Upper lobe of right lung (tissue), 1 donor: ENCODE data around the gene CFAP299. TPM values are rescaled to one million over a fixed set of nuclear protein-coding genes. Genes with fewer than 3 reads are reported as not detected.

Experiments
- ATAC-seq: fragments of 200-7000 bp; cut with Tn5 transposase; one replicate; pipeline ENCODE4 v1.9.1; 2020; ENCODE audit warnings: mild to moderate bottlenecking, moderate library complexity
- DNase-seq: peaks from one replicate; pipeline ENCODE4 v3.0.0-alpha.2; 2020
- H3K27ac ChIP-seq: fragments of 200-600 bp; one replicate; pipeline ENCODE4 v1.8.0; 2022
- H3K27me3 ChIP-seq: fragments of 200-600 bp; one replicate; pipeline ENCODE4 v1.8.0; 2022; ENCODE audit warnings: mild to moderate bottlenecking
- H3K36me3 ChIP-seq: fragments of 200-600 bp; one replicate; pipeline ENCODE4 v1.8.0; 2022
- H3K4me1 ChIP-seq: fragments of 200-600 bp; one replicate; pipeline ENCODE4 v1.8.0; 2022
- H3K4me3 ChIP-seq: fragments of 200-600 bp; one replicate; pipeline ENCODE4 v1.8.0; 2022; ENCODE audit warnings: mild to moderate bottlenecking
- H3K9me3 ChIP-seq: fragments of 200-600 bp; one replicate; pipeline ENCODE4 v1.8.0; 2022
- intact Hi-C: fragments of 100-400 bp; cut with DNase I; formaldehyde crosslinking; loops from one replicate; pipeline ENCODE4 v1.11.0; 2022
- total RNA-seq: library from RNA; stranded (reverse); fragmentation: NEBNext Ultra II Directional; extraction: Animal tissue kit (Norgen Biotek cat#: 25700); gene quantifications from one replicate; pipeline ENCODE4 v1.2.1, GENCODE V29; 2021
- TF ChIP-seq, protein P1 (sequence below): fragments of 200-600 bp; IDR thresholded peaks from one replicate; pipeline ENCODE4 v1.8.0; 2022; ENCODE audit warnings: antibody characterized with exemption
- donor health status: DM: no; HTN: yes; CAD: no; lungs with severe emphysema.

CFAP299 gene
- total RNA-seq, 1 donor from 2014 or later = not detected

GRCh38 chr4:80538276-80538926, 202.9 kb downstream of the CFAP299 start:
- no peak overlapping the region for H3K27ac ChIP-seq
- TF ChIP-seq, protein P1, sequence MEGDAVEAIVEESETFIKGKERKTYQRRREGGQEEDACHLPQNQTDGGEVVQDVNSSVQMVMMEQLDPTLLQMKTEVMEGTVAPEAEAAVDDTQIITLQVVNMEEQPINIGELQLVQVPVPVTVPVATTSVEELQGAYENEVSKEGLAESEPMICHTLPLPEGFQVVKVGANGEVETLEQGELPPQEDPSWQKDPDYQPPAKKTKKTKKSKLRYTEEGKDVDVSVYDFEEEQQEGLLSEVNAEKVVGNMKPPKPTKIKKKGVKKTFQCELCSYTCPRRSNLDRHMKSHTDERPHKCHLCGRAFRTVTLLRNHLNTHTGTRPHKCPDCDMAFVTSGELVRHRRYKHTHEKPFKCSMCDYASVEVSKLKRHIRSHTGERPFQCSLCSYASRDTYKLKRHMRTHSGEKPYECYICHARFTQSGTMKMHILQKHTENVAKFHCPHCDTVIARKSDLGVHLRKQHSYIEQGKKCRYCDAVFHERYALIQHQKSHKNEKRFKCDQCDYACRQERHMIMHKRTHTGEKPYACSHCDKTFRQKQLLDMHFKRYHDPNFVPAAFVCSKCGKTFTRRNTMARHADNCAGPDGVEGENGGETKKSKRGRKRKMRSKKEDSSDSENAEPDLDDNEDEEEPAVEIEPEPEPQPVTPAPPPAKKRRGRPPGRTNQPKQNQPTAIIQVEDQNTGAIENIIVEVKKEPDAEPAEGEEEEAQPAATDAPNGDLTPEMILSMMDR = no peak
- ATAC-seq (no peak), DNase-seq (no peak)
- H3K36me3 ChIP-seq = no peaks in the 10 kb centered on the region
- H3K27me3 ChIP-seq = no peaks in the 10 kb centered on the region
- no peaks in the 10 kb centered on the region for H3K4me1 ChIP-seq
- no peak overlapping the region for H3K4me3 ChIP-seq
- intact Hi-C loops = no loop called here
- no peaks in the 10 kb centered on the region for H3K9me3 ChIP-seq

DNA sequence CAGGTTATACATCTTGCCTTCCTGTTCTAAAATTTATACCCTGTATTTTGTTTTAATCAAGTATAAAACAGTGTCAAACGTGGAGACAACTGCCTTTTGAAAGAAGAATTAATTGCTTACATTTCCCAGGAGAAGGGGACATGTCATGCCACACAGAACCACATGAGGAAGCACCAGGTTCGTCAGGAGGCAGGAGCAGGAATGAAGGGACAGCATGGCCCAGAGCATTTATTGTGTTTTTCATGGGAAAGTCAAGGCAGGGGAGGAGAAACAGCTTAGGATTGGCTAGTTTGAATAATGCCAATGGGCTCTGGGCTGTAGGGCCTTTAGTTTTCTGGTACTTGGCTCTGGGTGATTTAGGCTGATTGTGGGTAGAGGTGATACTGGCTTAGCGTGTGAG, 203.7 kb downstream of the CFAP299 start:
- no peaks in the 10 kb centered on the region for H3K36me3 ChIP-seq
- H3K9me3 ChIP-seq = no peaks in the 10 kb centered on the region
- no peak overlapping the region for H3K4me3 ChIP-seq
- no peak overlapping the region for H3K27ac ChIP-seq
- ATAC-seq (no peak), DNase-seq (no peak)
- intact Hi-C loops = no loop called here
- H3K4me1 ChIP-seq = no peaks in the 10 kb centered on the region
- TF ChIP-seq, protein P1 = no peak
- H3K27me3 ChIP-seq = no peaks in the 10 kb centered on the region

DNA sequence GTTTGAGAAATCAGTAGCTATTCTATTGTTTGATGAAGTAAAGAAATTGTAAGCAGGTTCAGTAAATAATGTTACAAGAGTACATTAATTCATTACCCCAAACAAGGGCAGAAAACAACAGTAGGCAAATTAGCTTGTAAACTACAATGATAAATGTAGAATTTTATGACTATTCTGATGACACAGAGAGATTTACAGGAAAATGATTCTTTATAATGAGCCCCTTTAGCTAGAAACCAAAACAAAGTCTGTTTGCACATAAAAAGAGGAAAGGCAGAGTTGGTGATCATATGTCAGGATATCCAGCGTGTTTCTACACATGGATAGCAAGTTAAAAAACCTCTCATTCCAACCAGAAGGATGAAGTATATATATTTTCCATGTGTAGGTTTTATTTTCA, 204.8 kb downstream of the CFAP299 start:
- intact Hi-C loops = no loop called here
- no peak overlapping the region for H3K4me3 ChIP-seq
- H3K27me3 ChIP-seq = no peaks in the 10 kb centered on the region
- no peak for DNase-seq
- no peaks in the 10 kb centered on the region for H3K9me3 ChIP-seq
- H3K36me3 ChIP-seq = no peaks in the 10 kb centered on the region
- H3K4me1 ChIP-seq = no peaks in the 10 kb centered on the region
- ATAC-seq = no peak
- TF ChIP-seq, protein P1 = no peak
- no peak overlapping the region for H3K27ac ChIP-seq

GRCh38 chr4:80540785-80541469, 205.4 kb downstream of the CFAP299 start:
- TF ChIP-seq, protein P1 = no peak
- Histone ChIP-seq H3K36me3 (no peaks in the 10 kb centered on the region), H3K27ac (no peak overlapping the region), H3K4me1 (no peaks in the 10 kb centered on the region), H3K27me3 (no peaks in the 10 kb centered on the region), H3K9me3 (no peaks in the 10 kb centered on the region), H3K4me3 (no peak overlapping the region)
- DNase-seq (no peak), ATAC-seq (no peak)
- intact Hi-C loops = no loop called here

- Histone ChIP-seq H3K27me3 (no peaks in the 10 kb centered on the region), H3K9me3 (no peaks in the 10 kb centered on the region), H3K4me3 (no peak overlapping the region), H3K4me1 (no peaks in the 10 kb centered on the region), H3K36me3 (no peaks in the 10 kb centered on the region), H3K27ac (no peak overlapping the region)
- intact Hi-C loops = no loop called here
- TF ChIP-seq, protein P1 = no peak
- no peak for ATAC-seq
- DNase-seq = no peak
Measured at GRCh38 chr4:80542747-80543146, 207.2 kb downstream of the CFAP299 start.
